Measurements from ENCODE around the gene EPC2.
"Not testable (repeated sequence)": the region's sequence is repeated elsewhere in the genome, so short reads cannot be mapped to it uniquely, and the experiment has no call there.

EPC2 gene

GRCh38 chr2:148674063-148675020 is 29.8 kb downstream of the EPC2 start:
- no peak for DNase-seq

- DNase-seq = no peak
Observed at GRCh38 chr2:148675708-148676107, 31.2 kb downstream of the EPC2 start.

GRCh38 chr2:148678302-148679179 is 34.0 kb downstream of the EPC2 start:
- not testable (repeated sequence) for DNase-seq

- DNase-seq = no peak
Observed at GRCh38 chr2:148680462-148680861, 35.9 kb downstream of the EPC2 start.

GRCh38 chr2:148681443-148681842 is 36.9 kb downstream of the EPC2 start:
- no peak for DNase-seq

- not testable (repeated sequence) for DNase-seq
Observed at GRCh38 chr2:148681862-148682261, 37.3 kb downstream of the EPC2 start.

- no peak for DNase-seq
Observed at GRCh38 chr2:148684507-148684906, 40.0 kb downstream of the EPC2 start.

- no peak for DNase-seq
Observed at GRCh38 chr2:148687543-148687942, 43.0 kb downstream of the EPC2 start.

- DNase-seq = not testable (repeated sequence)
Observed at GRCh38 chr2:148688011-148688410, 43.5 kb downstream of the EPC2 start.

GRCh38 chr2:148696985-148697384 is 52.4 kb downstream of the EPC2 start:
- DNase-seq = no peak

- no peak for DNase-seq
Observed at GRCh38 chr2:148699830-148700229, 55.3 kb downstream of the EPC2 start.

- no peak for DNase-seq
Observed at GRCh38 chr2:148701039-148701438, 56.5 kb downstream of the EPC2 start.

GRCh38 chr2:148701877-148702276 is 57.3 kb downstream of the EPC2 start:
- DNase-seq = no peak

- DNase-seq = no peak
Observed at GRCh38 chr2:148702475-148702874, 57.9 kb downstream of the EPC2 start.

- DNase-seq = no peak
Observed at GRCh38 chr2:148704247-148704646, 59.7 kb downstream of the EPC2 start.

- no peak for DNase-seq
Observed at GRCh38 chr2:148716378-148716920, 71.9 kb downstream of the EPC2 start.

- DNase-seq = no peak
Observed at GRCh38 chr2:148718039-148718438, 73.5 kb downstream of the EPC2 start.

GRCh38 chr2:148719195-148719749 is 74.7 kb downstream of the EPC2 start:
- no peak for DNase-seq

GRCh38 chr2:148719941-148720436 is 75.4 kb downstream of the EPC2 start:
- no peak for DNase-seq

- no peak for DNase-seq
Observed at GRCh38 chr2:148720501-148721001, 76.0 kb downstream of the EPC2 start.

GRCh38 chr2:148721520-148721931 is 77.0 kb downstream of the EPC2 start:
- no peak for DNase-seq

Measured in right kidney (tissue), 1 donor.